GM19035 (cell line): ENCODE results near the gene PHAX.
"Not testable (repeated sequence)": the region's sequence is repeated elsewhere in the genome, so short reads cannot be mapped to it uniquely, and the experiment has no call there.

Source experiments
- ATAC-seq: cut with Tn5 transposase; IDR thresholded peaks from one replicate; pipeline ENCODE4 v1.9.1; 2021; ENCODE audit not compliant: unreplicated experiment

PHAX gene

GRCh38 chr5:126600631-126601511 is at the start of gene PHAX:
Gene PHAX, plus strand, starts transcription at chr5:126600947. Its CDS starts 16 bp downstream, at chr5:126600963.
- ATAC-seq = peak; percentile 95

GRCh38 chr5:126552614-126553013 is 48.1 kb upstream of the PHAX start:
- no peak for ATAC-seq

GRCh38 chr5:126555101-126555500 is 45.6 kb upstream of the PHAX start:
- not testable (repeated sequence) for ATAC-seq

GRCh38 chr5:126561908-126562307 is 38.8 kb upstream of the PHAX start:
- ATAC-seq = no peak

GRCh38 chr5:126562823-126563222 is 37.9 kb upstream of the PHAX start:
- ATAC-seq = peak; percentile 77

- ATAC-seq = no peak
Measured at GRCh38 chr5:126568206-126568755, 32.5 kb upstream of the PHAX start.

- no peak for ATAC-seq
Measured at GRCh38 chr5:126575644-126576043, 25.1 kb upstream of the PHAX start.

- ATAC-seq = no peak
Measured at GRCh38 chr5:126576974-126577373, 23.8 kb upstream of the PHAX start.

GRCh38 chr5:126577415-126577814 is 23.3 kb upstream of the PHAX start:
- ATAC-seq = no peak

GRCh38 chr5:126579716-126580115 is 21.0 kb upstream of the PHAX start:
- ATAC-seq = no peak

- no peak for ATAC-seq
Measured at GRCh38 chr5:126583761-126584160, 17.0 kb upstream of the PHAX start.

- ATAC-seq = no peak
Measured at GRCh38 chr5:126587551-126588390, 13.0 kb upstream of the PHAX start.

GRCh38 chr5:126589536-126590297 is 11.0 kb upstream of the PHAX start:
- ATAC-seq = no peak

GRCh38 chr5:126591549-126591948 is 9.2 kb upstream of the PHAX start:
- ATAC-seq = no peak

GRCh38 chr5:126594748-126595485 is 5.8 kb upstream of the PHAX start, which contains the start of gene ALDH7A1:
Gene ALDH7A1, minus strand, starts transcription at chr5:126595219. Its CDS starts 21 bp downstream, at chr5:126595198.
- ATAC-seq = peak; percentile 57

- no peak for ATAC-seq
Measured at GRCh38 chr5:126595486-126596083, 5.2 kb upstream of the PHAX start.

- no peak for ATAC-seq
Measured at GRCh38 chr5:126597156-126597555, 3.6 kb upstream of the PHAX start.

GRCh38 chr5:126599499-126599898 is 1.2 kb upstream of the PHAX start:
- no peak for ATAC-seq

- not testable (repeated sequence) for ATAC-seq
Measured at GRCh38 chr5:126599971-126600630, 646 bp upstream of the PHAX start.
